GM19035 (cell line): ENCODE measurements around the gene NKAIN2.

ENCODE experiments used
- ATAC-seq: cut with Tn5 transposase; IDR thresholded peaks from one replicate; pipeline ENCODE4 v1.9.1; 2021; ENCODE audit not compliant: unreplicated experiment

The NKAIN2 gene

DNA sequence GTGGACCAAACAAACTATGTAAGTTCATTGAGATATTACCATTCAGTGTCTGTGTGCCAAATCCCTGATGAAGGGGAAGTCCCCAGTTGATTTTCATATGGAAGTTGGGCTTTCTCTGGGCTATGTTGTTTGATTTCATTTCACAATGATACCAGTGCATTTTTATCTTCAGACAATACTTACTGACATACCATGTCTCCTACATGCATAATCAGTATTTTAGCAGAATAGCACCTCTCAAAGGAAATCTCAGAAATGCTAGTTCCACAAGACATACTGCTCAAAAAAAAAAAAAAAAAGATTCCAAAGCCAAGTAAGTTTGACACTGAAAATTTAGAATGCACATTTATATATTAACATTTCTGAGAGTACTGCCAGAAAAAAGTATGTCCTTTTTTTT is 989.7 kb downstream of the NKAIN2 start:
- ATAC-seq: no peak

DNA sequence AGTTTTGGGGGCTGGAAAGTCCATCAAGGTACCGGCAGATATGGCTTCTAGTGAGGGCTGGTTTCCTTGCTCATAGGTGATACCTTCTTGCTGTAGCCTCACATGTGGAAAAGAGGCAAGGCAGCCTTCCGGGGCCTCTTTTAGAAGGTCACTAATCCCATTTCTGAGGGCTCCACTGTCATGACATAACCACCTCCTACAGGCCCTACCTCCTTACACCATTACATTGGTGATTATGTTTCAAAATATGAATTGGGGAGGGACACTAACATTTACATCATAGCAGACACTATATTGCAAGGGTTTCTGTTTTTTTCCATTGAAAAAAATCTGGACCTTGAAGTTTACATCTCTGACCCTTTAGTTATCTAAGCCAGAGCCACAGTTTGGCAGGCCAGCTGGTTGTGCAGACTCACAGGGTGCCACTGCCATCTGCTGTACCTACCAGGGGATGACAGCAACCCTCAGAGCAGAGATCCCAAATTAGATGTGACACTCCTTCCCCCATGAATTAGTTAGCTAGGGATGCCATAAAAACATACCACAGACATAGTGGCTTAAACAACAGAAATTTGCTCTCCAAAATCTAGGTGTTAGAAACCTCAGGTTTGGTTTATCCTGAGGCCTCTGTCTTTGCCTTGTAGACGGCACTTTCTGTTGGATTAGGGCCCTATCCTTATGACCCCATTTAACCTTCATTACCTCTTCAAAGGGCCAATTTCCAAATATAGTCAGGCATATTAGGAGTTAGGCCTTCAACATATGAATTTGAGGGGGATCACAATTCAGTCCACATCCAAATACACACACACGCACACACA is 992.2 kb downstream of the NKAIN2 start:
- ATAC-seq: no peak

DNA sequence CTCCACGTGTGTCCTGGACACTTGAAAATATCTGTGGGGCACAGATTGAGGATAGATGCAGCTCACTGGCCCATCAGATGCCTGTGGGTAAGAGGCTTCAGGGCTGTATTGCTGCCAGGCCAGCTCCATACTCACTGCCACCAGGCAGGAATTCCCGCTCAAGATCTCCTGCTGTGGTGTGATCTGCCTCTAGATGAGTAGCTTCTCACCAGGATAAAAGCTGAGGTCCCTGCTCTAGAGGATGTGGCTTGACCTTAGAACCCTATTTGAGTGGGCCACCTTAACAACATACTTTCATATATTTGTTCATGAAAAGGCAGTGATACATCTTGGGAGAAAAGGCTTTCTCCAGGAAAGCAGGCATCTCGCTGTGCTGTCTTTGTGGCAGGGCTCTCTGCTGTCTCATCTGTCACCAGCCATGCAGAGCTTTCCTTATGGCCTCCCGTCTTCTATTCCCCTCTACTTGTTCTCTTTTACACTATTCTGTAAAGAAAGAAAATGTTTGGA is 992.9 kb downstream of the NKAIN2 start:
- ATAC-seq: no peak

DNA sequence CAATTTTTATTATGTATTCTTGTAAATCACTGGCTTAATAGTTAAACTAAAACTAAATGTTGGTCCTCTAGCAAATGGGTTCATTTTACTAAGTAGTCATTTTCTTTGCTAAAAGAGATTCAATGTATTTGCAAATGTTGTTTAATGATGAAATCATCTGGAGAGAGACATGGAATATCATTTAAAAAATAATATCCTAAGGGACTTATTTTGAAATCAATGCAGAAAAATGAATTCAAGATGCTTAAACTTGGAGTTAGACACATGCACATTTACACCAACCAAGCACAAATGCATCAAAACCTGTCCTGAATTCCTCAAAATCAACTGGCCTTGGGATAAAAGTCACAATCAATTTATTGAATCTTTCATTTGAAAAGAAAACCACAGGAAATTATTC is 993.6 kb downstream of the NKAIN2 start:
- no peak for ATAC-seq

DNA sequence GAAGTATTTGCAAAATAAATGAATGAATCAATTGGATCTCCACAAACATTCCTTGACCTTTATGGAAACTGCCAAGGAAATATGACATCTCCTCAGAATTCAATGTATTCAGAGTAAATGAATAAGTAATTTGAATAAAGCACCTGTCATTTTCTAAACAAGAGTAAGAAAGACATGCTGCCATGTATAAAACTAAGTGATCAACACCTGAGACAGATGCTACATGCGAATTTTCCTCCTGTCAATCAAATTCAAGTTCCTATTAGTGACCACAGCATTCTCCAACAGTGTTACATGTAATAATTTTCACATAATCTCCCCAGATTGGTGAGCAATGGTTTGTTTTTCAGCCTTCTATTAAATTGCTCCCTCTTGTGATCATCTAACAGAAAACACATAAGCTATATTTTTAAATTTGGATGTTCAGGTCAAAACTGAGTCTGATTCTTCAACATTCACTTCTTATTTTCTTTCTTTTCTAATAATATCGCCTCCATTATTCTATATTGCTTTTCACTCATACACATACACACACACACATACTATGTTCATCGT is 995.4 kb downstream of the NKAIN2 start:
- ATAC-seq: no peak

DNA sequence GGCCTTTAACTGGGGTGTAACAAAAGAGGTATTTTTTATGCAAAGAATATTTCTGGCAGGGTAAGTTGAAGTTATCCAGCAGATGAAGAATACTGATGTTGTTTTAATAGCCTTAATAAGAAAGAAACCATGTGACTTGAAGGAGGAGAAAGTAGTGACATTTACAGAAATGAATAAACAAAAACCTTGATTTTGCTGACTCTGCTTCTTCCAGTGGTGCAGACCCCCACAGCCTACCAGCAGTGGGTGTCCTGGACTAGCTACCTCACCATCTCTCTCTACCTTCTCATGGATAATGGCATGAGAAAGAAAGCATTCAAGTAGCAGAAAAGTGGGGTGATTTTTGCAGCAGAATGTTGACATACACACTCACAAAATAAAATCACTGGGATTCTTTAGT is 996.0 kb downstream of the NKAIN2 start:
- ATAC-seq: no peak

DNA sequence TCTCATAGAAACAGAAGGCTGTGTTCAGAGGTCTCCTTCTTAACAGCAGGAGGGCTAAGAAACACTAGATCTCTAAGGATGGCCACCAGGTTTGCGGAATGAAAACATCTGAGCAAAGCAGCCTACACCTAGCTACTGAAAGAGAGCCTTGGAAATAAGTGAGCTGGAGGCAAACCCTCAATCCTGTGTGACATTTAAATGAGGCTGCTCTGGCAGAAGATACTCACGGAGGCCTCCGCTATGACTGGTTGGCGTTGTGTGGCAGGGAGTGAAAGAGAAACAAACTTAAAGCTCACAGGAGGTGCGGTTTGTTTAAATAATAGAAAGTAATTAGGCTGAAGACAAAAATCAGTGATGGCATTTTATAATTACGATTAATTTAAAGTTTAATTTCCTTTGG is 996.6 kb downstream of the NKAIN2 start:
- no peak for ATAC-seq

DNA sequence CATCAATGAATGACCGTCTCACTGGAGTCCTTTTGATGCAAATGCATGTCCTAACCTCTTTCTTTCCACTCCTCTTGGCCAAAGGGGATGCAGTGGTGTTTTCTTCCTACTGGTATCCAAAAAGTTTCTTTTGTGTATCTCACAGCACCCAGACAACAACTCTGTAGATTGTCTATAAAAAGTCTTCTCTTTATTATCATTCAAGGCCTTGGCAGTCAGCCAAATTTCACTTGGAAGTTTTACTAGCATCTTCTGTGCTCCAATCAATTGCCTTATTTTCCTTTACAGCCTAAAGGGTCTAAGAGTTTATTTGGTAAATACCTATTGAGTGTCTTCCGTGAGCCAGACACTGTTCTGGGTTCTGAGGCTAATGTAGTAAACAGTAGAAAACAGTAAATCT is 1008.4 kb downstream of the NKAIN2 start:
- no peak for ATAC-seq

DNA sequence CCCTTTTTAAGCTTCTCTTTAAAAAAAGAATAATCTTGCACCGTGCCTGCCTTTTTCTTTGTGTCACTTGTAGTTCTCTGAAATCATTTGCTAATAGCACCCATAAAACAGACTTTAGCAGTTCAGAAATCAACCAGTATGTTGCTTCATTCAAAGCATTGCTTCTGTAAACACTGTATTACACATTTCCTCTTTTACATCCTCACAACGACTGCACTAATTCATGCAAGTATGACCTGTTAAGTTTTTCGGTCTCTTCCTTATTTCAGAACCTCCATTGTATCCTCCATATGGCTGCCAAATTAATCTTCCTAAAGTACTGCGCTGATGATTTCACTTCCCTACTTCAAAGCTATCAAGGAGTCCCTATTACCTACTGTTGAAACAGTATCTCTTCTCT is 1015.7 kb downstream of the NKAIN2 start:
- ATAC-seq: no peak

DNA sequence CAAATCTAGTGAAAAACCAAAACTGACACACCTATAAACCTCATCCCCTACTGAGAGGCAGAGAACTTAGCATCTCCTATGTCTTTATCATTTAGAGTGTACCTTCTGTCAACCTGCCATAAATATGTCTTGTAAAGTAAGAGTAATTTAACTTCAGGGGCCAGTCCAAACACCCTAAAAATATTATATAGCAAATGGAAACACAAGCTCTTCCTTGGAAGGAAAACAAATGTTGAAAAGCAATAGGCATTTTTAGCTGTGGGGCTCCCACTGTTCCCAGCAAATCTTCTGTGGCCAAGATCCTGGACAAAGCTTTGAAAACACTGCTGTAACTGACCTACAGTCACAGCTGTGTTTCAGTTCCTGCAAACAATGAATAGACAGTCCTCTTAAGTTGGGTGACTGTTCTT is 1018.5 kb downstream of the NKAIN2 start:
- no peak for ATAC-seq

DNA sequence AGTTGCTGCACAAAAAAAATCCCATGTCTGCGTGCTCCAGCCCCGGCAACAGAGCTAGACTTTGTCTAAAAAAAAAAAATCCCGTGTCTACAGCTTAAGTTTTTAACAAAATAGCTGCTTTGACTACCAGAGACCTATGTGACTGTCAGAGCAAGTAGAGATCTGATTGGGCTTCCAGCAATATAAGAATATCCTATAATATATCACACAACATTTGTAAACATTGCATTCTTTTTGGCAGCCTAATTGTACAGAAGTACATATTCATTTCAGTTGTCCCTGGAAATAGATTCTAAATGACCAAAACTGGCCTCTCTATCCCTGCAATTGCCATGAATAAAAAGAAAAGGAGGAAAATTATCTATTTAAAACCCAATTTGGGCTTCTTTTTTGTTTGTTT is 1019.1 kb downstream of the NKAIN2 start:
- no peak for ATAC-seq

DNA sequence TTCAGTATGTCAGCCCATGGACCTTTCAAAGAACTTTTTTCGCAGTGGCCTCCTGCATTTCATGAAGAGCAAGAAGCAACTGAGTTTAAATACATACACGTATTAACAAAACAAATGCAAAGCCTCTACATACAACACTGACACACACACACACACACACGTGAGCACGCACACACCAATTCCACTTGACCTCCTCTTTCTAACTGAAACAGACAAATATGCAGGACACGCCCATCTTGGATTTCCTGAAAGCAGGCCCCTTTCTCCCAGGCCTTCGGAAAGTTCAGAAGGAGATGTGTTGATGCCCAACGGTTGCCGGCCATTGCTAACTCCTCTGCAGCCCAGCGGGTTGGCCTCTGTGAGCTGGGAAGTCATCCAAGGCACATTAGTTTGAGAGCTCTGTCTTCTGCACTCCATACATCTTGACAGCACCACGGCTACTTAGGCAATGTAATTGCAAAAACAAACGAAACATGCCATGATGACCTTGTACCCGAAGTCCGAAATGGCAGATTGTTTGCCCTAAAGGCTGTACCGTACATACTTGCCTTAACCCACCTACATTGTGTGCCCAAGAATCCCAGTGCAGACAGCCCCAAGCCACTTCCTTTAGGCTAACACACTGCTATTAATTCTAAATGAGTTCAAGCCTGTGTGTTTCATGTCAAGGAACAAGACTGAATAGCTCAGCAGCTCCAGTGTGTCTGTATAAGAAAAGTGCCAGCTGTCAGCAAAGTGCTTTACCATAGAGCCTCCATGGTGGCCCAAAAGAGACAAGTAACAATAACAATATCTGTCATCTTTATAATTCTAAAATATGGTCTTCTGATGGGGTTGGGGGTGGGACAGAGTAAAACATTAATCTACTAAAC is 1019.8 kb downstream of the NKAIN2 start:
- no peak for ATAC-seq

DNA sequence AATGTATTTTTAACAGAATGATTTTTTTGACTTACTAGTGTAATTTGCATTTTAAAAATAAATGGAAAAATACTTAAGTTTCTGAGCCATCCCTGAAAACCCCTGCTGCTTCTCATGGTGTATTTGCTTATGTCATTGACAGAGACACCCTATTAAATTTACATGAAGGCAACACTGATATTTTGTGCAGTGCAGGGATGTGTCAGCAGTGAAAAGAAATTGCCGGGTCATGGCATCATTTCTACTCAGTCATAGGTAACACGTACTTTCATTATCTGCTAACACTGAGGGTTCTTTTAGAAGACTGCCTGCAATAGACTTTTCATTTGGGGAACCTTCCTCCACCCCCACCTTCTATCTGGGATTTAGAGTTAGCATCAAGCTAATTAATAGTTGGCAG is 1021.9 kb downstream of the NKAIN2 start:
- no peak for ATAC-seq

DNA sequence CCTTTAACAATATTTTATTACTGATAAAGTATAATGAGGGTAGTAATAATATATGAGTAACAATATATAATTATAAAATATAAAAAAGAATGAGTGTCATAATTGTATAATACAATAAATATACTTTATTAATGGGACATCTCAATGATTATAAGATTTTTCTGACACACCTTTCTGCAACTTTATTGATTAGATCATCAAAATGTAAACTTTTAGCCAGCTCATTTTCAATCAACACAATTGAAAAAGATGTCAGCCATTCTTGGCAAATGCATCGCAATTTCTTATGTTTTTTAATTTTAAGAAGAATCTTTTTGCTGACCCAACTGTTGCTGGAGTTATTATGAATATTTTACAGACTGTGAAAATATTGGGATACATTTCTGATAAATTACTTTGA is 1026.2 kb downstream of the NKAIN2 start:
- no peak for ATAC-seq

DNA sequence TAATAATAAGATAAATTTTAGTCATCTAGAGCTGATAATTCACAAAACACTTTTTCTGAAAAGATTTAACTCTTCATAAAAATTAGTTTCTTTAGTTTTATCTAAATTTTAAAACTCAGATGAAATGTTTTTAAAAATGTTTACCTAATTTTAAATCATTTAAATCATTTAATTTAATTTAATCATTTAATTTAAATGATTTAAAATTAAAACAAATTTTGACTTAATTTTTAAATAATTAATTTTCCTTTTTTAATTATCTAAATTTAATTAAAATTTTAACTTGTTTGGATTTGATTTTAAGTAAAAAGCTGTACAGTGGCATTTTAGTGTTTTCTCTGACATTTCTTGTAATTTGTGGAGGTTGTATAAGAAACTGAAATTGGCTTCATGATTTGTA is 1026.8 kb downstream of the NKAIN2 start:
- ATAC-seq: no peak

DNA sequence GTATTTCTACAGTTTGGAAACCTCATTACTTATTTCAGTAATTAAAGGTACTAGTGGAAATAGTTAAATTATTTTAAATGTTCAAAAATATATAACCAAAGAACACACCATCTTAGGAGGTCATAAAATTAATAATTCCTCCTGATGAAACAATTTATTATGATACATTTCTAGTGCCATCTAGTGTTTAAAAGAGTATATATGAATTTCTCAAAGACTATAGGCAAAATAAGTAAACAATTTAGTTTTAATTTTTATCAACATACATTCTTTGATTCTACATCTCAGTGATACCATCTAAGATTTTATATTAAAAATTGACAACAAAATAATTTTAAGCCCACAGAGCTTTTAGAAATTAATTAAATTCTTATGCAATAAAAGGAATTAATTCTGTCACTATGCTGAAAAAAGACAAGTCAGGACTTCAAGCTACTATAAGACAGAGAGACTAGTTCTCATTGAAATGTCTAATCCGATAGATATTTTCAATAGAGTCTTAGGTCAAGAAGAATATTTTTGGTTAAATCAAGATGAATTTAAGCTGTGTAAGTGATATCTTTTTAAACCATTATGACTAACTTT is 1050.8 kb downstream of the NKAIN2 start:
- ATAC-seq: no peak

DNA sequence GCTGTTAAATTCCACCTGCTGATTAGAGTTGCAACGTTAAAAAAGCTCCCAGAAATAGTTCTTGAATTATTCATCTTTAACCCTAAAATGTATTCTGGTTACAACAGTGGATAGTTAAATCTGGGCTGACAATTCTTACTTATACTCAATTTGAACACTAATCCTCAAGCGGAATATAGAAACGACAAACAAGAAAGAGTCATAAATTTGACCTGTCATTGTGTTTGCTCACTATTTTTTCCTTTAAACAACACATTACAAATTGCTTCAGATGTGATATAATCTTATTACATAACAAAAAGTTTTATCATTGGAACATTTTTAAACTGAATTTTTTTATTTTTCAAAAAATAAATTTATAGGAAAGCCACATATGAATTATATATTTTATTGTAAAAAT is 1054.1 kb downstream of the NKAIN2 start:
- no peak for ATAC-seq

DNA sequence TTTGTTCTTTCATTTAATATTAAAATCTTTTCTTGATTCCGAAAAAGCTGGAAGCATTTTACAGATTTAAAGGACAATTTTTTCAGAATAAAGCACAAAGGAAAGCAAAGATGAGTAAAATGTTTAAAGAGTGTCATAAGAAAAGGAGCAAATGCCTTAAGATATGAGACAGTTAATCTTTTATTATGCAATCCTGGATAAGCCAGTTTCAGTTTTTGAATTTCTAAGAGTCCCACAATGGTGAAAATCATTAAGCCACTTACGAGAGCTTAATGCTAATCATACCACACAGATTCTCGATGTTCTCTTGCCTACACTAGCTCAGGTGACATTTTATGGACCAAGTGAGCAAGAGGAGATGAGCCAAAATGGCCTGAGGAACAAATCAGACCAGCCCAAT is 1054.9 kb downstream of the NKAIN2 start:
- ATAC-seq: no peak

DNA sequence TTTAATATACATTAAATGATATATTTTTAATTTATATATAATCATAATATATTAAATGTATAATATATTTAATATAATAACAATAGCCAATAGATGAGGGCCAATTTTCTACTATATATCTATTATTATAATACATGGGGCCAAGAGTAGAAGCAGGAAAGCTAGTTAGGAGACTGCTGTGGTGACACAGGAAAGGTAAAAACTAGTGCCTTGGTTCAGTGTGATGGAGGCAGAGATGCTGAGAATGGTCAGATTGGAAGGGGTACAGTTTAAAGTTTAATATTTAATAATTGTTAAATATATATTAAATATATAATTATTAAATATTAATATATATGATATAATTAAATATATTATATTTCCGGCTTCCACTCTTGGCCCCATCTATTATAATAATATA is 1055.7 kb downstream of the NKAIN2 start:
- no peak for ATAC-seq

DNA sequence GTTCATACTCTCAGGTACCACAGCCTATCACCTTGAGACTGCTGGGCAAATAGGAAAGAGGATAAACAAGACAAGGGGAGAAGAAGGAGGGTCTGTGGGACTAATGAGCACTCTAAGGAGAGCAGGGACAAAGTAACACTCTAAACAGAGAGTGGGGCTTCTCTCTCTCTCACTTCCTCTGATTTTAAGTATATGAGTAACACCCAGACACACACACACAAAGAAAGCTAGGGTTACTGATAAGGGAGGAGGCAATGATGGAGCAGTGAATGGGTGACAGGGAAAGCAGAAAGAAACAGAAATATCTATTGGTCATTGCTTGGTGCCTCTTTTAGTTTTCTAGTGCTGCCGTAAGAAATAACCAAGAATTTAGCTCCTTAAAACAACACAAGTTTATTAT is 1062.4 kb downstream of the NKAIN2 start:
- ATAC-seq: no peak

DNA sequence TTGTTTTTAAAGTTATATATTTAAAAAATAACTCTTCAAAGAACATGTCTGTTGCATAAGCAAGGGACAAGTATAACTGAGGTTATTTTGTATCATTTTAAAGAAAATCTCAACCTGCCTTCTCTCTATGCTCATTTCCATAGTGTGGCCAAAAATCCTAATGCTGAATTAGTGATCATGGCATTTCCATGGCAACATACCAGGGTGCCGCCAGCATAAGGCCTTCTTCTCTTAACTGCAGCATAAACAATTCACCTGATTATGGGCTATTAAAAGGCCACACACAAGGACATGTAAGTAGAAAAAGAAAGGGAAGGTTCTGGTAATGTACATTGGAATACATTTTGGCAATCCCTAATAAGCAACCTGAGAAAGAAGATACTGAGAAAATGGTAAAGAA is 1063.5 kb downstream of the NKAIN2 start:
- no peak for ATAC-seq
